Measurements from ENCODE around the gene KSR2.

The KSR2 gene

GRCh38 chr12:117854339-117855012, 114.3 kb downstream of the KSR2 start:
- peak; percentile 52 for DNase-seq

- DNase-seq: no peak
Measured at GRCh38 chr12:117853600-117853999, 115.2 kb downstream of the KSR2 start.

- peak; percentile 17 for DNase-seq
Measured at GRCh38 chr12:117850048-117850447, 118.7 kb downstream of the KSR2 start.

GRCh38 chr12:117847371-117847770, 121.4 kb downstream of the KSR2 start:
- DNase-seq: no peak

GRCh38 chr12:117845271-117845904, 123.4 kb downstream of the KSR2 start:
- no peak for DNase-seq

GRCh38 chr12:117844114-117844830, 124.5 kb downstream of the KSR2 start:
- DNase-seq: no peak

- no peak for DNase-seq
Measured at GRCh38 chr12:117842630-117843029, 126.2 kb downstream of the KSR2 start.

GRCh38 chr12:117842220-117842619, 126.6 kb downstream of the KSR2 start:
- DNase-seq: no peak

GRCh38 chr12:117837737-117838050, 131.1 kb downstream of the KSR2 start:
- no peak for DNase-seq

GRCh38 chr12:117836999-117837736, 131.6 kb downstream of the KSR2 start:
- peak; percentile 52 for DNase-seq

- no peak for DNase-seq
Measured at GRCh38 chr12:117836476-117836875, 132.3 kb downstream of the KSR2 start.

- DNase-seq: no peak
Measured at GRCh38 chr12:117835156-117835555, 133.6 kb downstream of the KSR2 start.

GRCh38 chr12:117832459-117833457, 136.0 kb downstream of the KSR2 start:
- no peak for DNase-seq

GRCh38 chr12:117830471-117830870, 138.3 kb downstream of the KSR2 start:
- DNase-seq: no peak

GRCh38 chr12:117829108-117829507, 139.7 kb downstream of the KSR2 start:
- no peak for DNase-seq

GRCh38 chr12:117827660-117828059, 141.1 kb downstream of the KSR2 start:
- no peak for DNase-seq

- no peak for DNase-seq
Measured at GRCh38 chr12:117825827-117826226, 143.0 kb downstream of the KSR2 start.

- DNase-seq: no peak
Measured at GRCh38 chr12:117821480-117822175, 147.2 kb downstream of the KSR2 start.

- no peak for DNase-seq
Measured at GRCh38 chr12:117820216-117820907, 148.4 kb downstream of the KSR2 start.

- no peak for DNase-seq
Measured at GRCh38 chr12:117819160-117819559, 149.6 kb downstream of the KSR2 start.

- DNase-seq: no peak
Measured at GRCh38 chr12:117818400-117818799, 150.4 kb downstream of the KSR2 start.
